AG10803 (cell line): ENCODE measurements around the gene CKMT2.

Source experiments
- DNase-seq: peaks from one replicate; pipeline ENCODE4 v3.0.0; 2010; ENCODE audit warnings: low read depth
- H3K4me3 ChIP-seq: 2 replicates; pipeline ENCODE4 v1.5.1; 2011; ENCODE audit warnings: mild to moderate bottlenecking, low read length, control low read depth
- CTCF ChIP-seq: conservative IDR thresholded peaks from 2 replicates; pipeline ENCODE4 v1.5.1; 2011; ENCODE audit warnings: mild to moderate bottlenecking, low read length, control low read depth, inconsistent platforms

CKMT2 gene

GRCh38 chr5:81302596-81302995, 69.5 kb downstream of the CKMT2 start:
- peak overlapping the region; percentile 97 for H3K4me3 ChIP-seq
- peak; percentile 4 for DNase-seq
- no peak for TF ChIP-seq CTCF

- DNase-seq = peak; percentile 42
- no peak for TF ChIP-seq CTCF
- no peak overlapping the region for H3K4me3 ChIP-seq
Observed at GRCh38 chr5:81303563-81303962, 70.4 kb downstream of the CKMT2 start.

GRCh38 chr5:81305785-81306184, 72.7 kb downstream of the CKMT2 start:
- DNase-seq = no peak
- no peak overlapping the region for H3K4me3 ChIP-seq
- no peak for TF ChIP-seq CTCF

- TF ChIP-seq CTCF = no peak
- H3K4me3 ChIP-seq = no peak overlapping the region
- no peak for DNase-seq
Observed at GRCh38 chr5:81308836-81309235, 75.7 kb downstream of the CKMT2 start.

- TF ChIP-seq CTCF = no peak
- no peak for DNase-seq
- H3K4me3 ChIP-seq = no peak overlapping the region
Observed at GRCh38 chr5:81310402-81311063, 77.4 kb downstream of the CKMT2 start.

GRCh38 chr5:81313278-81313677, 80.2 kb downstream of the CKMT2 start:
- no peak overlapping the region for H3K4me3 ChIP-seq
- TF ChIP-seq CTCF = no peak
- DNase-seq = no peak

GRCh38 chr5:81313686-81314085, 80.6 kb downstream of the CKMT2 start:
- no peak overlapping the region for H3K4me3 ChIP-seq
- peak; percentile 6 for DNase-seq
- no peak for TF ChIP-seq CTCF
